Smooth muscle cell (in vitro differentiated cells): ENCODE results near the gene DYNLT4. TPM values are rescaled to one million over a fixed set of nuclear protein-coding genes. Genes with fewer than 3 reads are reported as not detected.
"Not testable (repeated sequence)": the region's sequence is repeated elsewhere in the genome, so short reads cannot be mapped to it uniquely, and the experiment has no call there.

Source experiments
- DNase-seq: peaks from one replicate; lab custom pipeline; 2025; ENCODE audit not compliant: unreplicated experiment; lab: John Stamatoyannopoulos, UW
- H2AFZ ChIP-seq: fragments of 200-600 bp; sonication (generic); 2 replicates; pipeline ENCODE4 v1.6.0; 2016; ENCODE audit warnings: antibody characterized with exemption, low read depth, mild to moderate bottlenecking
- H3F3A ChIP-seq: fragments of 200-600 bp; sonication (generic); 2 replicates; pipeline ENCODE4 v1.6.0; 2017; ENCODE audit warnings: antibody characterized with exemption, low read depth
- H3K27ac ChIP-seq: fragments of 200-600 bp; sonication (generic); 2 replicates; pipeline ENCODE4 v1.5.1; 2016; ENCODE audit warnings: low read depth, mild to moderate bottlenecking
- H3K27me3 ChIP-seq: fragments of 200-600 bp; sonication (generic); 2 replicates; pipeline ENCODE4 v1.6.1; 2016; ENCODE audit warnings: low read depth, mild to moderate bottlenecking
- H3K36me3 ChIP-seq: fragments of 200-600 bp; sonication (generic); 2 replicates; pipeline ENCODE4 v1.5.1; 2016; ENCODE audit warnings: low read depth
- H3K4me1 ChIP-seq: fragments of 200-600 bp; sonication (generic); 2 replicates; pipeline ENCODE4 v1.5.1; 2016; ENCODE audit warnings: low read depth
- H3K4me2 ChIP-seq: fragments of 200-600 bp; sonication (generic); 2 replicates; pipeline ENCODE4 v1.6.0; 2016; ENCODE audit warnings: mild to moderate bottlenecking
- H3K4me3 ChIP-seq: fragments of 200-600 bp; sonication (generic); 2 replicates; pipeline ENCODE4 v1.5.1; 2016; ENCODE audit warnings: mild to moderate bottlenecking
- H3K79me2 ChIP-seq: fragments of 200-600 bp; sonication (generic); 2 replicates; pipeline ENCODE4 v1.6.0; 2016; ENCODE audit warnings: low read depth, mild to moderate bottlenecking
- H3K9ac ChIP-seq: fragments of 200-600 bp; sonication (generic); 2 replicates; pipeline ENCODE4 v1.6.0; 2016; ENCODE audit warnings: low read depth
- H3K9me3 ChIP-seq: fragments of 200-600 bp; sonication (generic); replicated peaks from 2 replicates; pipeline ENCODE4 v1.5.1; 2016; ENCODE audit warnings: low read depth
- H4K20me1 ChIP-seq: fragments of 200-600 bp; sonication (generic); 2 replicates; pipeline ENCODE4 v1.6.0; 2016; ENCODE audit warnings: low read depth
- WGBS: methylation state at CpG from one replicate; pipeline ENCODE4 v1.1.7; 2016; ENCODE audit warnings: low lambda C conversion rate; 5-methylcytosine and 5-hydroxymethylcytosine counted together
- polyA plus RNA-seq: library from polyadenylated mRNA; unstranded; fragments of >200 nt; fragmentation: Nextera tagmentation; extraction: Ambion mirVana; gene quantifications from 2 replicates; pipeline ENCODE4 v1.2.1, GENCODE V29; 2016
- total RNA-seq: library from RNA; depleted of rRNA; stranded (reverse); fragments of >200 nt; gene quantifications from 2 replicates; pipeline ENCODE4 v1.2.3, GENCODE V29; 2014
- TF ChIP-seq, protein P1 (sequence below): fragments of 200-600 bp; sonication (generic); IDR thresholded peaks from 2 replicates; pipeline ENCODE4 v1.5.1; 2017; ENCODE audit warnings: borderline replicate concordance, mild to moderate bottlenecking, antibody characterized with exemption; ENCODE audit not compliant: insufficient read depth, poor library complexity, severe bottlenecking

Gene DYNLT4
- total and polyA plus RNA-seq, 2 experiments from 2014 or later: 1.6 to 2.0 TPM

DNA sequence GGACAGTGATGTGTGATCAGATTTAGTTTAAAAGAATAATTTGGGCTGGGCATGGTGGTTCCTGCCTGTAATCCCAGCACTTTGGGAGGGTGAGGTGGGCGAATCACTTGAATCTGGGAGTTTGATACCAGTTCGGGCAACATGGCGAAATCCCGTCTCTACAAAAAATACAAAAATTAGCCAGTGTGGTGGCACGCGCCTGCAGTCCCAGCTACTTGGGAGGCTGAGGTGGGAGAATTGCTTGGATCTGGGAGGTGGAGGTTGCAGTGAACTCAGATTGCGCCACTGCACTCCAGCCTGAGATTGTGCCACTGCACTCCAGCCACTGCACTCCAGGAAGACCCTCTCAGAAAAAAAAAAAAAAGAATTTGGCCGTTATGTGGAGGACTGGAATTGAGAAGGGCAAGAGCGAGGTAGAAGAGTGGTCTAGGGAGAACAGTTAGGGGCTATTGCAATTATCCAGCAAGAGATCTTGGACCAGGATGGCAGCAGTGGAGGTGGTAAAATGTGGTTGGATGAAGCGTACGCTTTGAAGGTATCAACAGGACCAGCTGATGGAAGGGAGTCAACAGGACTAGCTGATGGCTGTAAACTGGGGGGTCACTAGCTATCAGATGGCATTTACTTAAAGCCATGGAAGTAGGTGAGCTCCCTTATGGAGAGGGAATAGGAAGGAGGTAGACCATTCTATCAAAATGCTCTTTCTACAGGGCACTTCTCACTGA lies 10.8 kb upstream of the DYNLT4 start:
- Histone ChIP-seq H4K20me1 (peaks cover 5% of the 10 kb centered on the region), H3K4me2 (no peak overlapping the region), H3K79me2 (no peaks in the 10 kb centered on the region), H2AFZ (no peak overlapping the region), H3K4me3 (no peak overlapping the region), H3K27ac (peak overlapping the region; percentile 71), H3K27me3 (no peaks in the 10 kb centered on the region), H3F3A (peaks cover 19% of the 10 kb centered on the region), H3K9ac (no peak overlapping the region), H3K9me3 (no peaks in the 10 kb centered on the region), H3K36me3 (no peaks in the 10 kb centered on the region), H3K4me1 (peaks cover 15% of the 10 kb centered on the region)
- TF ChIP-seq, protein P1, sequence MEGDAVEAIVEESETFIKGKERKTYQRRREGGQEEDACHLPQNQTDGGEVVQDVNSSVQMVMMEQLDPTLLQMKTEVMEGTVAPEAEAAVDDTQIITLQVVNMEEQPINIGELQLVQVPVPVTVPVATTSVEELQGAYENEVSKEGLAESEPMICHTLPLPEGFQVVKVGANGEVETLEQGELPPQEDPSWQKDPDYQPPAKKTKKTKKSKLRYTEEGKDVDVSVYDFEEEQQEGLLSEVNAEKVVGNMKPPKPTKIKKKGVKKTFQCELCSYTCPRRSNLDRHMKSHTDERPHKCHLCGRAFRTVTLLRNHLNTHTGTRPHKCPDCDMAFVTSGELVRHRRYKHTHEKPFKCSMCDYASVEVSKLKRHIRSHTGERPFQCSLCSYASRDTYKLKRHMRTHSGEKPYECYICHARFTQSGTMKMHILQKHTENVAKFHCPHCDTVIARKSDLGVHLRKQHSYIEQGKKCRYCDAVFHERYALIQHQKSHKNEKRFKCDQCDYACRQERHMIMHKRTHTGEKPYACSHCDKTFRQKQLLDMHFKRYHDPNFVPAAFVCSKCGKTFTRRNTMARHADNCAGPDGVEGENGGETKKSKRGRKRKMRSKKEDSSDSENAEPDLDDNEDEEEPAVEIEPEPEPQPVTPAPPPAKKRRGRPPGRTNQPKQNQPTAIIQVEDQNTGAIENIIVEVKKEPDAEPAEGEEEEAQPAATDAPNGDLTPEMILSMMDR: no peak
- no peak for DNase-seq
- WGBS: 95% methylated on average over 11 of the region's 11 CpGs

DNA sequence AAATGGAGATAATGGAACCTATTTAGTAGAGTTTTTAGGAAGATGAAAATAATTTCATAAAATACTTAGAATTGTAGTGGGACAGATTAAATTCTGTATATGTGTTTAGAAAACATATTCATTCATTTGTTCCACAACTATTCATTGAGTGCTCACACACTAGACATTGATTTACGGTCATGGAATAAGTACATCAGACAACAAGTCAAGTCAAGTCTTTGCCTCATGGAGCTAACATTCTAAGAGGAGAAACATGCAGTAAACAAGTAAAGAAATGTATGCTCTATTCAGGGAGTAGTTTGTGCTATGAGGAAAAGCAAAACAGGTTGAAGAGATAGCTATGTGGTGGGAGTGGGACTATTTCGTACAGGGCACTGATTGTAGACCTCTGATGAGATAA lies 10.2 kb upstream of the DYNLT4 start:
- Histone ChIP-seq H3K36me3 (no peaks in the 10 kb centered on the region), H3K79me2 (peaks cover 2% of the 10 kb centered on the region), H3K9me3 (no peaks in the 10 kb centered on the region), H3K27me3 (no peaks in the 10 kb centered on the region), H2AFZ (no peak overlapping the region), H3K9ac (no peak overlapping the region), H3K4me3 (no peak overlapping the region), H3K4me2 (no peak overlapping the region), H3F3A (peaks cover 19% of the 10 kb centered on the region), H3K4me1 (peaks cover 15% of the 10 kb centered on the region), H4K20me1 (peaks cover 12% of the 10 kb centered on the region), H3K27ac (peak overlapping the region; percentile 71)
- TF ChIP-seq, protein P1: no peak
- WGBS: 93% methylated on average over 2 of the region's 2 CpGs
- DNase-seq: no peak

DNA sequence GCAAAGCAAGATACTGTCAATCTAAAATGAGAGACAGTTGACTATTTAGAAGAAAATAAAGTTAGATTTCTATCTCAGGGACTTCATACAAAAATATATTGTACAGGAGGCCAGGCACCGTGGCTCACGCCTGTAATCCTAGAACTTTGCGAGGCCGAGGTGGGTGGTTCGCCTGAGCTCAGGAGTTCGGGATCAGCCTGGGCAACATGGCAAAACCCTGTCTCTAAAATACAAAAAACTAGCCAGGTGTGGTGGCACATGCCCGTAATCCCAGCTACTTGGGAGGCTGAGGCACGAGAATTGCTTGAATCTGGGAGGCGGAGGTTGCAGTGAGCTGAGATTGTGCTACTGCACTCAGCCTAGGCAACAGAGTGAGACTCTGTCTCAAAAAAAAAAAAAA lies 8.8 kb upstream of the DYNLT4 start:
- peaks cover 18% of the 10 kb centered on the region for H4K20me1 ChIP-seq
- not testable (repeated sequence) for DNase-seq, H3K9ac ChIP-seq, H3K27me3 ChIP-seq, H3K4me3 ChIP-seq, H3K9me3 ChIP-seq, H3K36me3 ChIP-seq, H3K79me2 ChIP-seq, H3K4me2 ChIP-seq, H2AFZ ChIP-seq
- peak overlapping the region; percentile 22 for H3K27ac ChIP-seq
- 96% methylated on average over 9 of the region's 9 CpGs for WGBS
- H3K4me1 ChIP-seq: peaks cover 24% of the 10 kb centered on the region
- peaks cover 19% of the 10 kb centered on the region for H3F3A ChIP-seq

DNA sequence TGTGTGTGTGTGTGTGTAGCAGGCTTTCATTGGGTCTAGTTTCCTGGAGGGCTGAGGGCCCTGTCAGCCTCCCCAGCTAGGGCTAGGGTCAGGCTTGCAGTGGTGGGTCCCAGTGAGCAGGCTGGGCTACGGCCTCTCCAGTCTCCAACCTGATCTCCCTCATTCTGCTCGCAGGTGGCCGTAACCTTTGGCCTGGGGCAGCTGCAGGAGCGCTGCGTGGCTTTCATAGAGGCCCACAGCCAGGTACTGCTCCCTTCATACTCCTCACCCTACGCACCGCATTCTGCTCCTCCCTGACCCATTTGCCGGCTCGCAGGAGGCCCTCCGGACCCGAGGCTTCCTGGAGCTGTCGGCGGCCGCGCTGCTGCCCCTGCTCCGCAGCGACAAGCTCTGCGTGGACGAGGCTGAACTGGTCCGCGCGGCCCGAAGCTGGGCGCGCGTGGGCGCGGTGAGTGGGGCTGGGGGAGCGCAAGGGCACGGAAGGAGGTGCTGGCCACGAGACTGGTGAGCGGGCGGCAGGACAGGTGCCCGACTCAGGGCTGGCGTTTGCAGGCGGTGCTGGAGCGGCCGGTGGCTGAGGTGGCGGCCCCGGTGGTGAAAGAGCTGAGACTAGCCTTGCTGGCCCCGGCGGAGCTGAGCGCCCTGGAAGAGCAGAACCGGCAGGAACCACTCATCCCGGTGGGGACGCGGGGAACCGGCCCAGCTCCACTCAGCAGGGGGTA lies 5.8 kb upstream of the DYNLT4 start:
- H3K9me3 ChIP-seq: no peaks in the 10 kb centered on the region
- H3K4me3 ChIP-seq: no peak overlapping the region
- 58% methylated on average over 47 of the region's 48 CpGs for WGBS
- H4K20me1 ChIP-seq: peaks cover 18% of the 10 kb centered on the region
- TF ChIP-seq, protein P1: no peak
- H3F3A ChIP-seq: peaks cover 41% of the 10 kb centered on the region
- no peaks in the 10 kb centered on the region for H3K36me3 ChIP-seq
- H3K27ac ChIP-seq: peak overlapping the region; percentile 22
- no peak overlapping the region for H2AFZ ChIP-seq
- no peak for DNase-seq
- H3K27me3 ChIP-seq: no peaks in the 10 kb centered on the region
- no peak overlapping the region for H3K9ac ChIP-seq
- peak overlapping the region; percentile 40 for H3K4me2 ChIP-seq
- H3K79me2 ChIP-seq: peaks cover 21% of the 10 kb centered on the region
- H3K4me1 ChIP-seq: peaks cover 38% of the 10 kb centered on the region
